Stimulated activated naive CD4-positive, alpha-beta T cell treated with Interleukin-2 at 50 U/mL for 16 hours (primary cell): Measurements from ENCODE around the gene TALDO1.

Source experiments
- DNase-seq: peaks from one replicate; lab custom pipeline; 2025; lab: John Stamatoyannopoulos, UW

Gene TALDO1

GRCh38 chr11:801097-801780 is 54.0 kb downstream of the TALDO1 start:
- DNase-seq = no peak

DNA sequence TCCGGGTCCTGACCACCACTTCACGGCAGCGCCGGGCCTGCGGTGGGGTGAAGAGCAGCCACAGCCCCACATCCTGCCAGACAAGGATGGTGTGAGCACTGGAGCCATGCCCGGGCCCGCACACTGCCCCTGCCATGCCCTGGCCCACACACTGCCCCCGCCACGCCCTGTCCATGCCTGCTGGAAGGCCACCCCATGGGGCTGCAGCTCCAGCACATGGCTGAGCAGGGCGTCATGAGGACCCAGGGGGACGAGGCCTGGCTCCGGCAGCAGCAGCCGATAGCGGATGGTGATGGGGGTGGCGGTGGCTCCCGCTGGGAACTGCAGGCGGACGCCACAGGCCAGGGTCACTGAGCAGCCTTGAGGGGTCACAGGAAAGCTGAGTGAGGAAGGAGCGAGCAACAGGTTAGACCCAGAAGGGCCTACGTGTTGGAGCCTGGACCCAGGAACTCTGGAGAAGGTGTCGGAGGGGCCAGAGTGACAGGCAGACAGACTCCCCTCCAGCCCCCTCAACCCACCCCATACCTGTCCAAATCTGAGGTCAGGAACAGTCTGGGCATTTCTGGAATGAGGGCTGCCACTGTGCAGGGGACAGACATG is 54.9 kb downstream of the TALDO1 start:
- DNase-seq = no peak

- DNase-seq = no peak
Measured at GRCh38 chr11:802693-803466, 55.6 kb downstream of the TALDO1 start.

DNA sequence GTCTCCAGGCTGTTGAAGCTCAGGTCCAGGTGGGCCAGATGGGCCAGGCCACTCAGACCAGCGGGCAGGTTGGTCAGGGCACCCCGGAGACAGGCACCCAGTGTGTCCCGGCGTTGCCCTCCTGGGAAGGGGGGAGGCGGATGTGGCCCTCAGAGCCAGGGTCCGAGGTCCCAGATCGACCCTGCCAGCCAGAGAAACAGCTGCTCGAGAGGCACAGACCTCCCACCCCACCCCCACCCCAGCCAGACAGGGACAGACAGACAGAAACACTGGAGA is 56.1 kb downstream of the TALDO1 start:
- no peak for DNase-seq

DNA sequence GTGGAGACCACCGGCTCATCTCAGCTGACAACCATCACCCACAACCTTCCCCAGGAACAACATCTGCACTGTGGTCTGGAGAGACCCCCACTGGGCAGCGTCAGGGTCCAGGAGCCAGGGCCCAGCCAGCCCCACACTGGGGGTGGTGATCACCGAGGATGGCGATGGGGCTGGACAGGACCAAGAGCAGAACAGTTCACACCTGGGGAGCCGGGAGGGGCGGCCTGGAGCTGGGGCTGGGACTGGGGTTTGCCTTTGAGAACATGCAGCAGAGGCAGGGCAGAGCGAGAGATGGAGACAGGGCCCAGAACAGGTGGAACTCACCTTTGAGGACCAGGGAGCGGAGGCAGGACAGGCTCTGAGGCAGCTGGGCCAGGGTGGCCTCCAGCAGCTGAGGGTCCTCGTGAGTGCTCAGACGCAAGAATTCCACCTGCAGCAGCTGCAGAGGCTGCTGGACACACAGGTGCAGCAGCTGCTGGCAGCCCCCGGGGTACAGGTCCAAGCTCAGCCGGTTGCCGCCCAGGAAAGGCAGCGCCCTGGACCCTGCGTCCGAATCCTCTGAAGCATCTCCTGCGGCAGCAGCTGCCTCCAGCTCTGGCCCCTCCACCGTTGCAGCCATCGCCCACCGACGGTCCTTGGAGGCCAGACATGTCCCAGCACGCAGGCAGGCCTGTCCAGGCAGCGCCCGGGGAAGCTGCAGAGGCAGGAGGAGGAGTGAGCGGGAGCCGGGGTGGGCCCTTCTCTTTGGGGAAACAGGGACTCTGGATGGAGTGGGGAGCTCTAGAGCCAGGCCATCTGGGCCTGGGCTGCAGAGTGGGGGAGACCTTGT is 56.7 kb downstream of the TALDO1 start:
- no peak for DNase-seq

DNA sequence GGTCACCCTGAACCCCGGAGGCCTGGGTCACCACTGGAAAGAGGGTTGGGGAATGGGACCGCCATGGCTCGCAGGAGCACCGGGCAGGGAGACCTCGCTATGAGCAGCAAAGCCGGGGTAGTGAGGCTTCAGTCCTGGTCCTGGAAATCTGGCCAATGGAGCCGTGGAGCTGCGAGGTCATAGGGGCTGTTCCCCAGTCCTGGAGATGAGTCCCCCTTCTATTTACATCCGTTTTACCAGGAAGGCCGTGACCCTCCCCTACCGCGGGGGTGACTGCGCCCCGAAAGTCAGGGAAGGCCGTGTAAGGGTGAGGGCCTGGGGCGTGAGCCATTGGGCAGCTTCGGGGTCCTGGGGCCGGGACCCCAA is 57.3 kb downstream of the TALDO1 start:
- no peak for DNase-seq

DNA sequence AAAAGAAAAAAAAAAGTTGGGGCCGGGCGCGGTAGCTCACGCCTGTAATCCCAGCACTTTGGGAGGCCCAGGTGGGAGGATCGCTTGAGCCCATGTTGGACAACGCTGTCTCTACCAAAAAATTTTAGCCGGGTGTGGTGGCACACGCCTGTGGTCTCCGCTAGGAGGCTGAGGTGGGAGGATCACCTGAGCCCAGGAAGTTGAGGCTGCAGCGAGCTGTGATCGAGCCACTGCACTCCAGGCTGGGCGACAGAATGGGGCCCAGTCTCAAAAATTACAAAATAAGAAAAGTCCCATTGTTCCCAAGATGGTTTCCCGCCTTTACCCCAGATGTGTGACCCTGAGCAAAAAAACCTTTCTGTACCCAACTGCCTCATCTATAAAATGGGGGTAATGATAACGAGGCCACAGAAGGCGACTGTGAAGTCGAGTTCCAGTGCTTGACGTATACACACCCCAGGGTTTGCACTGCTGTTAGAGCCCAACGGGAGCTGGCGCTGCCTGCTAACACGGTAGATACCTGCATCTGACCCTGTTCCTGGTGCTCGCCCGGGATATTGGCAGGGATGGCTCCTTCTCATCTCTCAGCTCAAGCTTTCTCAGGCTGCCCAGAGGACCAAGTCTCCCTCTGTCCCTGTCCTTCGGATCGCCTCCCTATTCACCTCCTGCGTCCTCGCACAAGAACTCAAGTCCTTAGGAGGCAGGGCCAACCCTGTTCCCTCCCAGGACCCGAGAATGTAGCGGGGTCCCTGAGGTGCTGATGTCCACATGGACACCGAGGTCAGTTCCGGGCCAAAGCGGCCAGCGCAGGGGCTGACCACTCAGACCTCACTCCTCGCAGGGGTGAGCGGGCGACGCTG is 61.4 kb downstream of the TALDO1 start:
- DNase-seq = peak; percentile 36

DNA sequence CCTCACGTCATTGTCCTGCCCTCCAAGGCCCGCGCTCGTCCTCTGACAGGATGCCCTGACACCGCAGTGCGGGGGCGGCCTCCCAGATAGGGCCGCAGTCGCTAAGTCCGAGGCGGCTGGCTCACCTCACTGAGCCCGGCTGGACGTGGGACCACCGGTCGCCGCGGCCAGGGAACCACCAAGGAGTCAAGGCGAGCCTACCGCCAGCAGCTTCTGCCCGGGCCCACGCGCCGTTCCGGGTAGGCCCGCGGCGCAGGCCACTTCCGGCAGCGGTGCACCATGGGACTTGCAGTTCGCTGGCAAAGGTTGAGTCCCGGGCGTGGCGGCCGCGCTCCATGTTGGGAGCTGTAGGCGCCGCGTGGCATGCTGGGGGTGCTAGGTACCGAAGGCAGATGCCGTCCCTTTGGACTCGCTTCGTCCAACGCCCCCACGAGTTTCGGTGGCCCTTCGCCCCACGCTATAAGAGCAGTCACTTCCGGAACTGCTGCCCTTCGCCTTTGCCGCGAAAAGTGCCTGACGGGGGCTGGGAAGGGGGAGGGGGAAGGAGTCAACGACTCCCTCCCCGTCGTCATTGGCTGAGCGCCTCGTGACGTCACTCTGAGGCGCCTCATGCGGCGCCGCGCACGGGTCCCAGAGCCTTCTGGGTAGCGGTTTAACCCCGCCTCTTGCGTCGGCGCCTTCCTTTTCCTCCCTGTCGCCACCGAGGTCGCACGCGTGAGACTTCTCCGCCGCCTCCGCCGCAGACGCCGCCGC is 62.2 kb downstream of the TALDO1 start, which contains the start of gene RPLP2:
TSS of gene RPLP2 (plus strand) at position 681 of the 753 bp plus-strand sequence. CDS start 268 bp downstream, outside the sequence.
- DNase-seq = peak; percentile 98

- no peak for DNase-seq
Measured at GRCh38 chr11:810040-810567, 62.8 kb downstream of the TALDO1 start.

GRCh38 chr11:811446-812245 is 64.4 kb downstream of the TALDO1 start:
- DNase-seq = no peak

- no peak for DNase-seq
Measured at GRCh38 chr11:812390-812789, 65.1 kb downstream of the TALDO1 start.

DNA sequence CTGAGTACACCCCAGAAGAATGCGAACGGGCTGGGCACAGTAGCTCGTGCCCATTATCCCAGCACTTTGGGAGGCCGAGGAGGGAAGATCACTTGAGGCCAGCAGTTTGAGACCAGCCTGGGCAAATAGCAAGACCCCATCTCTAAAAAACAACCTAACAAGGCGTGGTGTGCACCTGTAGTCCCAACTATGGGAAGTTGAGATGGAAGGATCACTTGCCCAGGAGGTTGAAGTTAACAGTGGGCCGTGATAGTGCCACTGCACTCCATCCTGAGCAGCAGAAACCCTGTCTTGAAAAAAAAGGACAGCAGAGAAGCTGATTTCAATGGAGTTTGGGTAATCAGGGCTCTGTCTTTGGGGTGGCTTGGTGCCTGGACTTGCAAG is 65.8 kb downstream of the TALDO1 start:
- no peak for DNase-seq

- DNase-seq = no peak
Measured at GRCh38 chr11:813456-814096, 66.3 kb downstream of the TALDO1 start.
